Ishikawa (cell line): Measurements from ENCODE around the gene RBBP9.
A peak's percentile ranks its signal among the peaks of the same experiment; 100 is the strongest.

Source experiments
- CEBPB ChIP-seq: IDR thresholded peaks from 2 replicates; pipeline ENCODE4 v1.6.1; 2012
- EGR1 ChIP-seq: IDR thresholded peaks from 2 replicates; pipeline ENCODE4 v1.6.1; 2012
- EP300 ChIP-seq: IDR thresholded peaks from 2 replicates; pipeline ENCODE4 v1.6.1; 2012; ENCODE audit warnings: borderline replicate concordance
- FOXM1 ChIP-seq: IDR thresholded peaks from 2 replicates; pipeline ENCODE4 v1.6.1; 2012; ENCODE audit warnings: low read depth, borderline replicate concordance
- RAD21 ChIP-seq: IDR thresholded peaks from 2 replicates; pipeline ENCODE4 v1.6.1; 2012; ENCODE audit warnings: low read depth
- TAF1 ChIP-seq: IDR thresholded peaks from 2 replicates; pipeline ENCODE4 v1.6.1; 2012; ENCODE audit warnings: low read depth, mild to moderate bottlenecking
- YY1 ChIP-seq: IDR thresholded peaks from 2 replicates; pipeline ENCODE4 v1.6.1; 2012; ENCODE audit warnings: low read depth
- ZBTB7A ChIP-seq: IDR thresholded peaks from 2 replicates; pipeline ENCODE4 v1.6.1; 2012; ENCODE audit warnings: low read depth
- TF ChIP-seq, protein P1 (sequence below): IDR thresholded peaks from 2 replicates; pipeline ENCODE4 v1.6.1; 2012; ENCODE audit warnings: low read depth, mild to moderate bottlenecking
- TF ChIP-seq, protein P2 (sequence below): IDR thresholded peaks from 2 replicates; pipeline ENCODE4 v1.6.1; 2012
- TF ChIP-seq, protein P3 (sequence below): IDR thresholded peaks from 2 replicates; pipeline ENCODE4 v1.6.1; 2012

DNA sequence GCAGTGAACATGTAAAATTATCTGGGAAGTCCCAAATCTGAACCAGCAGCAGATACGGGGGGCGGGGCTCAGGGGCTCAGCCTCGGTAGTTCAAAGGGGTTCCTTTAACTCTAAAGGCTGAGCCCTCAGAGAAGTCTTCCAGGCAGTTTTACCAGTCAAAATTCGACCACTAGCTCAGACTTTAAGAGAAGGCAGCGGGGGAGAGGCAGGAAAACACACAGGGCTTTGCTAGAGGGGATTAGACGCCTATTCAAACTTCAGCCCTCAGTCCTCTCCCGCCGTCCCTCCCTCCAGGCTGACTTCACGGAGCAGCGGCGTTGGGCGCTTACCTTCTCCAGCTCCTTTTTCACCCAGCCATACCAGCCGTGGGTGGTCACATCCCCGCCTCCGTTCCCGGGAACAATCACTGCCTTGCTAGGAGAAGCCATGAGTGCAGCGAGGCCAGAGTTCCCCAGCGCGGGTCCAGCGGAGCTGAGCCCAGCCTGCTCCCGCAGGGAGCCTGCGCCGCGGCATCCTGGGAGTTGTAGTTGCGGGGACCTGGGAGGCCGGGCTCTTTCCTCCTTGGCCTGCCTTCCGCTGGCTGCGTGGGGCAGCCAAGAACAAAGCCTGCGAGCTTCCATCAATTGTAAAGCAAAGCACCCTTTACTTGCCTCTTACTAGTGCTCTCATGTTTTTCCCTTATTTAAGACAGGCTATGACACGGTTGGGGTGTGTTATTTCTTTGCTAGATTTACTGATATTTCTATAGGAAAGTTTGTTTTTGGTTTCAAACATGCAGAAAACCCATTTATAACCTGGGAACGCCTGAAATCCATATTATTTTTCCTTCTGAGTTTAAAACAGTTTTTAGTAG, at the start of gene RBBP9:
- TF ChIP-seq CEBPB (no peak), ZBTB7A (no peak), TAF1 (peak; percentile 79), EGR1 (no peak), FOXM1 (no peak), EP300 (no peak), YY1 (peak; percentile 91), RAD21 (no peak)
- TF ChIP-seq, protein P1, sequence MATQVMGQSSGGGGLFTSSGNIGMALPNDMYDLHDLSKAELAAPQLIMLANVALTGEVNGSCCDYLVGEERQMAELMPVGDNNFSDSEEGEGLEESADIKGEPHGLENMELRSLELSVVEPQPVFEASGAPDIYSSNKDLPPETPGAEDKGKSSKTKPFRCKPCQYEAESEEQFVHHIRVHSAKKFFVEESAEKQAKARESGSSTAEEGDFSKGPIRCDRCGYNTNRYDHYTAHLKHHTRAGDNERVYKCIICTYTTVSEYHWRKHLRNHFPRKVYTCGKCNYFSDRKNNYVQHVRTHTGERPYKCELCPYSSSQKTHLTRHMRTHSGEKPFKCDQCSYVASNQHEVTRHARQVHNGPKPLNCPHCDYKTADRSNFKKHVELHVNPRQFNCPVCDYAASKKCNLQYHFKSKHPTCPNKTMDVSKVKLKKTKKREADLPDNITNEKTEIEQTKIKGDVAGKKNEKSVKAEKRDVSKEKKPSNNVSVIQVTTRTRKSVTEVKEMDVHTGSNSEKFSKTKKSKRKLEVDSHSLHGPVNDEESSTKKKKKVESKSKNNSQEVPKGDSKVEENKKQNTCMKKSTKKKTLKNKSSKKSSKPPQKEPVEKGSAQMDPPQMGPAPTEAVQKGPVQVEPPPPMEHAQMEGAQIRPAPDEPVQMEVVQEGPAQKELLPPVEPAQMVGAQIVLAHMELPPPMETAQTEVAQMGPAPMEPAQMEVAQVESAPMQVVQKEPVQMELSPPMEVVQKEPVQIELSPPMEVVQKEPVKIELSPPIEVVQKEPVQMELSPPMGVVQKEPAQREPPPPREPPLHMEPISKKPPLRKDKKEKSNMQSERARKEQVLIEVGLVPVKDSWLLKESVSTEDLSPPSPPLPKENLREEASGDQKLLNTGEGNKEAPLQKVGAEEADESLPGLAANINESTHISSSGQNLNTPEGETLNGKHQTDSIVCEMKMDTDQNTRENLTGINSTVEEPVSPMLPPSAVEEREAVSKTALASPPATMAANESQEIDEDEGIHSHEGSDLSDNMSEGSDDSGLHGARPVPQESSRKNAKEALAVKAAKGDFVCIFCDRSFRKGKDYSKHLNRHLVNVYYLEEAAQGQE: no peak
- TF ChIP-seq, protein P2, sequence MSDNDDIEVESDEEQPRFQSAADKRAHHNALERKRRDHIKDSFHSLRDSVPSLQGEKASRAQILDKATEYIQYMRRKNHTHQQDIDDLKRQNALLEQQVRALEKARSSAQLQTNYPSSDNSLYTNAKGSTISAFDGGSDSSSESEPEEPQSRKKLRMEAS: 0 out of 2 replicates have a peak, but pooled peaks have one; percentile 25
- TF ChIP-seq, protein P3, sequence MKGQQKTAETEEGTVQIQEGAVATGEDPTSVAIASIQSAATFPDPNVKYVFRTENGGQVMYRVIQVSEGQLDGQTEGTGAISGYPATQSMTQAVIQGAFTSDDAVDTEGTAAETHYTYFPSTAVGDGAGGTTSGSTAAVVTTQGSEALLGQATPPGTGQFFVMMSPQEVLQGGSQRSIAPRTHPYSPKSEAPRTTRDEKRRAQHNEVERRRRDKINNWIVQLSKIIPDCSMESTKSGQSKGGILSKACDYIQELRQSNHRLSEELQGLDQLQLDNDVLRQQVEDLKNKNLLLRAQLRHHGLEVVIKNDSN: no peak
